SH-SY5Y (cell line): ENCODE results near the gene CACNA1E.

ENCODE experiments used
- GATA2 ChIP-seq: IDR thresholded peaks from 2 replicates; pipeline ENCODE4 v1.6.1; 2011; ENCODE audit warnings: mild to moderate bottlenecking, low read depth, low read length
- GATA3 ChIP-seq: IDR thresholded peaks from 2 replicates; pipeline ENCODE4 v1.6.1; 2011; ENCODE audit warnings: low read depth, mild to moderate bottlenecking, low read length, moderate library complexity

DNA sequence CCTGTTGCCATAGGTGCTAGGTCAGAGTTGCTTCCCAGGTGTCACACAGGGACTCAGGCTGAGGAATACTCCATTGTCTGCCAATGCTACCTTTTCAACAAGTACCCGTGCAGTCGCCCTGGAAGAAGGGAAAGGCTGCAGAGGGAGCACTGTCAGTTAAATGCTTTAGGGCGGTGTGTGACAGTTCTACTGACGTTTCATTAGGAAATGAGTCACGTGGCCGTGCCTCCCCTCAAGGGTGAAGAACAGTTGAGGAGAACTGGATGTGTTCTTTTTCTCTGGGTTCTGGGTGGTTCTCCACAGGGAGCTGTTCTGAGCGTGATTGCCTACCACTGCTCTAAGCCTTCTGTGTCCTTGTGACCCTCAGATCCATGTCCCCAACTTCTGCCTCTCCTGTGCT is 197.6 kb downstream of the CACNA1E start:
- TF ChIP-seq GATA2 (no peak), GATA3 (no peak)
